Muscle of back (tissue), 11 donors: ENCODE results near the gene SIGLEC15. TPM values are rescaled to one million over a fixed set of nuclear protein-coding genes. Genes with fewer than 3 reads are reported as not detected.
"Not testable (repeated sequence)": the region's sequence is repeated elsewhere in the genome, so short reads cannot be mapped to it uniquely, and the experiment has no call there.

Source experiments
- DNase-seq, 3 donors: peaks; one replicate each; pipeline versions ENCODE4 v3.0.0 to v3.0.0-alpha.2; 2013
- polyA plus RNA-seq, 10 donors: library from polyadenylated mRNA; unstranded; fragments of 120-200 nt; gene quantifications; one replicate each; pipeline ENCODE4 v1.2.1, GENCODE V29; 2013; ENCODE audit not compliant: insufficient read length in 10 of 10

Gene SIGLEC15
- polyA plus RNA-seq, 10 donors = 0.08 to 0.55 (median 0.20) TPM

GRCh38 chr18:45843019-45843418 lies 17.5 kb downstream of the SIGLEC15 start:
- no peak for DNase-seq

GRCh38 chr18:45844938-45845337 lies 19.5 kb downstream of the SIGLEC15 start:
- DNase-seq = no peak

- DNase-seq = no peak
These were observed 19.9 kb downstream of the SIGLEC15 start for GRCh38 chr18:45845410-45845809.

- no peak for DNase-seq
These were observed 21.6 kb downstream of the SIGLEC15 start for GRCh38 chr18:45847119-45847518.

- not testable (repeated sequence) for DNase-seq
These were observed 23.2 kb downstream of the SIGLEC15 start for GRCh38 chr18:45848643-45849042.

GRCh38 chr18:45849529-45849928 lies 24.1 kb downstream of the SIGLEC15 start:
- no peak for DNase-seq

GRCh38 chr18:45850021-45850420 lies 24.5 kb downstream of the SIGLEC15 start:
- DNase-seq = no peak

GRCh38 chr18:45851161-45851925 lies 25.9 kb downstream of the SIGLEC15 start:
- no peak for DNase-seq

- no peak for DNase-seq
These were observed 27.2 kb downstream of the SIGLEC15 start for GRCh38 chr18:45852631-45853030.

GRCh38 chr18:45854036-45854586 lies 28.6 kb downstream of the SIGLEC15 start:
- no peak for DNase-seq

- no peak for DNase-seq
These were observed 31.1 kb downstream of the SIGLEC15 start for GRCh38 chr18:45856531-45856930.

- no peak for DNase-seq
These were observed 33.9 kb downstream of the SIGLEC15 start for GRCh38 chr18:45859334-45859733.

- DNase-seq = no peak
These were observed 35.0 kb downstream of the SIGLEC15 start for GRCh38 chr18:45860492-45860891.

GRCh38 chr18:45860971-45861370 lies 35.5 kb downstream of the SIGLEC15 start:
- DNase-seq = no peak

- no peak for DNase-seq
These were observed 36.5 kb downstream of the SIGLEC15 start for GRCh38 chr18:45861926-45862325.

- no peak for DNase-seq
These were observed 38.0 kb downstream of the SIGLEC15 start for GRCh38 chr18:45863469-45863868.

GRCh38 chr18:45864081-45864480 lies 38.6 kb downstream of the SIGLEC15 start:
- DNase-seq = no peak

GRCh38 chr18:45865466-45865865 lies 40.0 kb downstream of the SIGLEC15 start:
- DNase-seq = no peak

- no peak for DNase-seq
These were observed 44.9 kb downstream of the SIGLEC15 start for GRCh38 chr18:45870419-45870818.

GRCh38 chr18:45871431-45872084 lies 46.1 kb downstream of the SIGLEC15 start:
- DNase-seq = no peak

GRCh38 chr18:45874491-45875184 lies 49.2 kb downstream of the SIGLEC15 start:
- DNase-seq = no peak

GRCh38 chr18:45876161-45876560 lies 50.7 kb downstream of the SIGLEC15 start:
- DNase-seq = no peak

GRCh38 chr18:45877403-45877802 lies 51.9 kb downstream of the SIGLEC15 start:
- DNase-seq = no peak
